Right lobe of liver (tissue), 4 donors: ENCODE results near the gene SCGB1D2.

Experiments
- CTCF ChIP-seq, 4 donors: fragments of 200-600 bp in 3 of 4; fragments of 450-650 bp in 1 of 4; IDR thresholded peaks; one replicate each; pipeline versions ENCODE4 v1.5.1 to v1.8.0; 2016 to 2022; ENCODE audit warnings: antibody characterized with exemption in 4 of 4, mild to moderate bottlenecking in 2 of 4
- POLR2A ChIP-seq: fragments of 450-650 bp; IDR thresholded peaks from one replicate; pipeline ENCODE4 v1.6.1; 2017; ENCODE audit warnings: antibody characterized with exemption, mild to moderate bottlenecking
- donor health status: DM: no; HTN: no; CAD: no.
- donor health status: DM: no; HTN: no; CAD: no.
- donor health status: DM: no; HTN: yes; CAD: no.

- TF ChIP-seq CTCF (IDR thresholded peaks at IDR 0.05): no peak
- TF ChIP-seq POLR2A: no peak
These were observed 37.6 kb upstream of the SCGB1D2 start for GRCh38 chr11:62204430-62204829.
